Measurements from ENCODE around the gene PLXNB1. TPM values are rescaled to one million over a fixed set of nuclear protein-coding genes. Genes with fewer than 3 reads are reported as not detected.

PLXNB1 gene
- total and polyA plus RNA-seq, 4 donors = 36.0 to 123 (median 86.1) TPM

- DNase-seq = peak in 1 of 3 donors; percentile 7
- TF ChIP-seq, protein P1, sequence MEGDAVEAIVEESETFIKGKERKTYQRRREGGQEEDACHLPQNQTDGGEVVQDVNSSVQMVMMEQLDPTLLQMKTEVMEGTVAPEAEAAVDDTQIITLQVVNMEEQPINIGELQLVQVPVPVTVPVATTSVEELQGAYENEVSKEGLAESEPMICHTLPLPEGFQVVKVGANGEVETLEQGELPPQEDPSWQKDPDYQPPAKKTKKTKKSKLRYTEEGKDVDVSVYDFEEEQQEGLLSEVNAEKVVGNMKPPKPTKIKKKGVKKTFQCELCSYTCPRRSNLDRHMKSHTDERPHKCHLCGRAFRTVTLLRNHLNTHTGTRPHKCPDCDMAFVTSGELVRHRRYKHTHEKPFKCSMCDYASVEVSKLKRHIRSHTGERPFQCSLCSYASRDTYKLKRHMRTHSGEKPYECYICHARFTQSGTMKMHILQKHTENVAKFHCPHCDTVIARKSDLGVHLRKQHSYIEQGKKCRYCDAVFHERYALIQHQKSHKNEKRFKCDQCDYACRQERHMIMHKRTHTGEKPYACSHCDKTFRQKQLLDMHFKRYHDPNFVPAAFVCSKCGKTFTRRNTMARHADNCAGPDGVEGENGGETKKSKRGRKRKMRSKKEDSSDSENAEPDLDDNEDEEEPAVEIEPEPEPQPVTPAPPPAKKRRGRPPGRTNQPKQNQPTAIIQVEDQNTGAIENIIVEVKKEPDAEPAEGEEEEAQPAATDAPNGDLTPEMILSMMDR (IDR thresholded peaks at IDR 0.05; ENCODE audit: control extremely low read depth, extremely low read depth) = no peak
- Histone ChIP-seq H3K9me3 (ENCODE audit: control insufficient read depth in 4 of 4, insufficient read depth in 3 of 4, low read length in 3 of 4) (no peaks in the 10 kb centered on the region), H3K4me1 (ENCODE audit: control insufficient read depth in 5 of 5, insufficient read depth in 5 of 5, low read length in 5 of 5) (no peaks in the 10 kb centered on the region), H3K4me3 (no peak overlapping the region), H3K27me3 (ENCODE audit: control insufficient read depth in 3 of 3, insufficient read depth in 3 of 3, low read length in 2 of 3) (no peaks in the 10 kb centered on the region), H3K9ac (ENCODE audit: insufficient read depth in 1 of 2, low read length in 2 of 2) (no peak overlapping the region), H3K36me3 (ENCODE audit: control insufficient read depth in 4 of 4, insufficient read depth in 4 of 4, low read length in 4 of 4) (peaks cover 10 to 71% (median 35%) of the 10 kb centered on the region in 4 donors), H3K27ac (ENCODE audit: low read depth in 1 of 2, low read length in 1 of 2) (no peak overlapping the region)
- no peak for ATAC-seq (ENCODE audit: insufficient read depth, low FRiP score)
- WGBS, 2 donors = 92 to 96% methylated on average over 11 of the region's 11 CpGs
These were observed 18.1 kb downstream of the PLXNB1 start for GRCh38 chr3:48411606-48412374.

DNA sequence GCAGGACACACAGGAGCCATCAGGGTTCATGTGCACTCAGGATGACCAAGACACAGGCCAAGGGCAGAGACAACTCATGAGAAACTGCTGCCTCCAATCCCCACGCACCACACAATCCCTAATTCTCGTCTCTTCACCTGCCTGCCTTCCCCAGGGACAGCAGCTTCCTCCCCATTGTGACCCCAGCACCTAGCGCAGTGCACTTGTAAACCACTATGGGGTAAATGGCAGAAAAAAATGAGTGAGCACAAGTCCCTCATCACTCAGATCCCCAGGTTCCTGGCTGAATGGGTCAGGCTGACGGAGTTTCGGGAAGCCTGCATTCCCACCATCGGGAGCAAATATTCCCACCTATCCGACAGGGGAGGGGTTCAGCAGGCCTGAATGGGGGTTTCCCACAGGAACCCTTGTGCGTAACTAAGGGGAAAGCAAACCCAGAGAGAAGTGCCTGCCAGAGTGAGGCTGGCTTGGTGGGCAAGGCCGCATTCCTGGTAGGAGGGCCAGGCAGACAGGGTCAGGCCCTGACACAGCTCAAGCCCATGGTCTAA, 18.8 kb downstream of the PLXNB1 start:
- Histone ChIP-seq H3K9me3 (ENCODE audit: control insufficient read depth in 4 of 4, insufficient read depth in 3 of 4, low read length in 3 of 4) (no peaks in the 10 kb centered on the region), H3K4me3 (no peak overlapping the region), H3K4me1 (ENCODE audit: control insufficient read depth in 5 of 5, insufficient read depth in 5 of 5, low read length in 5 of 5) (no peaks in the 10 kb centered on the region), H3K36me3 (ENCODE audit: control insufficient read depth in 4 of 4, insufficient read depth in 4 of 4, low read length in 4 of 4) (peaks cover 10 to 74% (median 41%) of the 10 kb centered on the region in 4 donors), H3K27me3 (ENCODE audit: control insufficient read depth in 3 of 3, insufficient read depth in 3 of 3, low read length in 2 of 3) (no peaks in the 10 kb centered on the region), H3K9ac (ENCODE audit: insufficient read depth in 1 of 2, low read length in 2 of 2) (no peak overlapping the region), H3K27ac (ENCODE audit: low read depth in 1 of 2, low read length in 1 of 2) (no peak overlapping the region)
- ATAC-seq (ENCODE audit: insufficient read depth, low FRiP score) (no peak), DNase-seq (peak in 1 of 3 donors; percentile 9)
- TF ChIP-seq, protein P1 (IDR thresholded peaks at IDR 0.05; ENCODE audit: control extremely low read depth, extremely low read depth) = no peak
- WGBS, 2 donors = 96% methylated on average over 9 of the region's 9 CpGs

DNA sequence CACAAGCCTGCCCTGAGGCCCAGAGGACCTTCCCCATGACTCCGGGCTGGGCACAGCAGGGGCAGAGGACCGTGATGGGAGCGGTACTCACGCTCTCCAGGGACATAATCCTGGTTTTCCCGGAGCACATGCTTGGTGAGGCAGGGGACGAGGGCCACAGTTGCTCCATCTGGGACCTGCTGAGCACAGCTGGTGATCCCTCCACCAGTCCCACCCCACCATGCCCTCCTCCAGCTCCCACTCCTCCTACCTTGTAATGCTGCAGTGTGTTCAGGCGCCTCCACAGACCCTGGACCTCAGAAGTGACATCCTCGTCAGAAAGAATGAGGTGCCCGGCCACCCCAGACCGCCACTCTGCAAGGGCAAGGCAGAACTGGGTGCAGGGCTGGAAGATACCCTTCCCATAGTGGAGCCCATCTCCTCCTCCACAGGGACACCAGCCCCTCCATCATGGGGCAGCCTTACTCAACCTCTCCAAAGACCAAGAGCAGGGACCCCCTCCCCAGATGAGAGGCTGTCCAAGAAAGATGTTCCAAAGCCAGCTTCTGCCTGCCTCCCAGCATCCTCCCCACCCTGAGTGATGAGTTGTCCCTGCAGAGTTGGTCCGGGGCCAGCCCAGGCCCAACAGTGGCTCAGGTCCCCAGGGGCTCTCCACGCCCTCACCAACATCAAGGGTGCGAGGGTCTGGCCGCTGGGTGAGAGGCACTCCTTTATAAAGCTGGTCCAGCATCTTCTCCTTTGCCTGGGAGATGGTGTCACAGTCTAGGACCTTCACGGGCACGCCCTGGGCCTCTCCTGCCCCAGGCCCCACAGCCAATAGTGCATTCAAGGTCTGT, 19.5 kb downstream of the PLXNB1 start:
- no peaks in the 10 kb centered on the region for H3K9me3 ChIP-seq (ENCODE audit: control insufficient read depth in 4 of 4, insufficient read depth in 3 of 4, low read length in 3 of 4)
- ATAC-seq (ENCODE audit: insufficient read depth, low FRiP score) = no peak
- 95 to 97% methylated on average over 15 to 16 of the region's 16 CpGs for WGBS, 2 donors
- TF ChIP-seq, protein P1 (IDR thresholded peaks at IDR 0.05; ENCODE audit: control extremely low read depth, extremely low read depth) = no peak
- no peak overlapping the region for H3K9ac ChIP-seq (ENCODE audit: insufficient read depth in 1 of 2, low read length in 2 of 2)
- peak in 1 of 3 donors; percentile 9 for DNase-seq
- no peaks in the 10 kb centered on the region for H3K27me3 ChIP-seq (ENCODE audit: control insufficient read depth in 3 of 3, insufficient read depth in 3 of 3, low read length in 2 of 3)
- H3K27ac ChIP-seq (ENCODE audit: low read depth in 1 of 2, low read length in 1 of 2) = no peak overlapping the region
- no peak overlapping the region for H3K4me3 ChIP-seq
- peaks cover 10 to 77% (median 42%) of the 10 kb centered on the region in 4 donors for H3K36me3 ChIP-seq (ENCODE audit: control insufficient read depth in 4 of 4, insufficient read depth in 4 of 4, low read length in 4 of 4)
- no peaks in the 10 kb centered on the region for H3K4me1 ChIP-seq (ENCODE audit: control insufficient read depth in 5 of 5, insufficient read depth in 5 of 5, low read length in 5 of 5)
